OCI-LY1 (cell line): Measurements from ENCODE around the gene ST6GALNAC3.

Experiments used
- EZH2 ChIP-seq: fragments of 200-600 bp; sonication (generic), shearing (Covaris generic); IDR thresholded peaks from 2 replicates; pipeline ENCODE4 v1.8.0; 2017; ENCODE audit warnings: borderline replicate concordance, mixed run types, mild to moderate bottlenecking, antibody characterized with exemption, low read length, moderate library complexity, mixed read lengths
- TF ChIP-seq, protein P1 (sequence below): fragments of 200-600 bp; sonication (generic), shearing (Covaris generic); IDR thresholded peaks from 2 replicates; pipeline ENCODE4 v1.5.1; 2017; ENCODE audit warnings: mild to moderate bottlenecking, antibody characterized with exemption, low read length, moderate library complexity, mixed read lengths

DNA sequence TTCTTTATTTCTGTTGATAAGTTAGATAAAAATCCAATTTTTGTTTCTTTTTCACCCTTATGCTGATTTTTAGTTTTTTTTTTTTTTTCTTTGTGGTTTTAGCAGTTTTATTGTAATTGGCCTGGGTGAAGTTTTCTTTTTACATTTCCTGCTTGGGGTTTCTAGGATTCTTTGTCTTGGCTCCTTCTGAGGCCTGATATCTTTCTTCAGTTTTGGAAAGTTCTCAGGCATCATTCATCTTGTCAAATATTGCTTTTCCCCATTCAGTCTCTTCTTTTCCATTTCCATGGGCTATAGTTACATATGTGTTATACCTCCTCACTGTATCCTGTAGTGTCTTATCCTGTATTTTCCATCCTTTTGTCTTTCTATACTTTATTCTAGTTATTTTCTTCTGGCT lies 28.5 kb downstream of the ST6GALNAC3 start:
- TF ChIP-seq, protein P1, sequence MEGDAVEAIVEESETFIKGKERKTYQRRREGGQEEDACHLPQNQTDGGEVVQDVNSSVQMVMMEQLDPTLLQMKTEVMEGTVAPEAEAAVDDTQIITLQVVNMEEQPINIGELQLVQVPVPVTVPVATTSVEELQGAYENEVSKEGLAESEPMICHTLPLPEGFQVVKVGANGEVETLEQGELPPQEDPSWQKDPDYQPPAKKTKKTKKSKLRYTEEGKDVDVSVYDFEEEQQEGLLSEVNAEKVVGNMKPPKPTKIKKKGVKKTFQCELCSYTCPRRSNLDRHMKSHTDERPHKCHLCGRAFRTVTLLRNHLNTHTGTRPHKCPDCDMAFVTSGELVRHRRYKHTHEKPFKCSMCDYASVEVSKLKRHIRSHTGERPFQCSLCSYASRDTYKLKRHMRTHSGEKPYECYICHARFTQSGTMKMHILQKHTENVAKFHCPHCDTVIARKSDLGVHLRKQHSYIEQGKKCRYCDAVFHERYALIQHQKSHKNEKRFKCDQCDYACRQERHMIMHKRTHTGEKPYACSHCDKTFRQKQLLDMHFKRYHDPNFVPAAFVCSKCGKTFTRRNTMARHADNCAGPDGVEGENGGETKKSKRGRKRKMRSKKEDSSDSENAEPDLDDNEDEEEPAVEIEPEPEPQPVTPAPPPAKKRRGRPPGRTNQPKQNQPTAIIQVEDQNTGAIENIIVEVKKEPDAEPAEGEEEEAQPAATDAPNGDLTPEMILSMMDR, result no peak
- no peak for TF ChIP-seq EZH2
